CD4-positive, alpha-beta T cell treated with Interleukin-2 at 100 ng/mL for 4 hours (primary cell): ENCODE data around the gene UCKL1.

Source experiments
- DNase-seq: peaks from one replicate; pipeline ENCODE4 v3.0.0-alpha.2; 2020; ENCODE audit warnings: low spot score

The UCKL1 gene

GRCh38 chr20:63958964-63959698 lies 2.9 kb upstream of the UCKL1 start:
- no peak for DNase-seq

GRCh38 chr20:63958471-63958870 lies 2.3 kb upstream of the UCKL1 start:
- DNase-seq: no peak

- no peak for DNase-seq
Observed at GRCh38 chr20:63957690-63958441, 1.6 kb upstream of the UCKL1 start.

GRCh38 chr20:63957004-63957689 lies 931 bp upstream of the UCKL1 start:
- DNase-seq: peak; percentile 72

- no peak for DNase-seq
Observed at GRCh38 chr20:63956664-63957003, 418 bp upstream of the UCKL1 start.

- DNase-seq: peak; percentile 34
Observed at GRCh38 chr20:63955281-63955826, 862 bp downstream of the UCKL1 start.

- DNase-seq: no peak
Observed at GRCh38 chr20:63953764-63954429, 2.3 kb downstream of the UCKL1 start.

- no peak for DNase-seq
Observed at GRCh38 chr20:63952769-63953168, 3.4 kb downstream of the UCKL1 start.

- no peak for DNase-seq
Observed at GRCh38 chr20:63952210-63952535, 4.0 kb downstream of the UCKL1 start.

GRCh38 chr20:63951398-63952209 lies 4.6 kb downstream of the UCKL1 start:
- DNase-seq: no peak

- no peak for DNase-seq
Observed at GRCh38 chr20:63950701-63951397, 5.4 kb downstream of the UCKL1 start.

GRCh38 chr20:63947638-63948456 lies 8.4 kb downstream of the UCKL1 start:
- DNase-seq: peak; percentile 22

GRCh38 chr20:63946986-63947637 lies 9.1 kb downstream of the UCKL1 start:
- no peak for DNase-seq

- DNase-seq: no peak
Observed at GRCh38 chr20:63945921-63946920, 10.0 kb downstream of the UCKL1 start.

GRCh38 chr20:63945031-63945658 lies 11.1 kb downstream of the UCKL1 start:
- DNase-seq: no peak

- no peak for DNase-seq
Observed at GRCh38 chr20:63944078-63944941, 11.9 kb downstream of the UCKL1 start.

- DNase-seq: no peak
Observed at GRCh38 chr20:63943808-63944077, 12.5 kb downstream of the UCKL1 start.
